ENCODE results near the gene SIRPG. TPM values are rescaled to one million over a fixed set of nuclear protein-coding genes. Genes with fewer than 3 reads are reported as not detected.

The SIRPG gene
- total RNA-seq, 1 donor from 2014 or later: not detected

- Mint-ChIP-seq H3K9me3 (ENCODE audit: unreplicated experiment) (no peaks in the 10 kb centered on the region), H3K27me3 (ENCODE audit: unreplicated experiment) (peaks cover 3% of the 10 kb centered on the region), H3K27ac (ENCODE audit: unreplicated experiment) (no peak overlapping the region), H3K4me3 (ENCODE audit: unreplicated experiment) (no peak overlapping the region), H3K4me1 (ENCODE audit: unreplicated experiment) (no peaks in the 10 kb centered on the region), H3K36me3 (ENCODE audit: unreplicated experiment) (no peaks in the 10 kb centered on the region)
- TF ChIP-seq CTCF (IDR thresholded peaks at IDR 0.05): no peak
- no peak for DNase-seq (ENCODE audit: extremely low spot score, unreplicated experiment)
These were observed 30.9 kb downstream of the SIRPG start for GRCh38 chr20:1626528-1627199.

- Mint-ChIP-seq H3K36me3 (ENCODE audit: unreplicated experiment) (no peaks in the 10 kb centered on the region), H3K4me3 (ENCODE audit: unreplicated experiment) (no peak overlapping the region), H3K27ac (ENCODE audit: unreplicated experiment) (no peak overlapping the region), H3K9me3 (ENCODE audit: unreplicated experiment) (no peaks in the 10 kb centered on the region), H3K27me3 (ENCODE audit: unreplicated experiment) (peaks cover 6% of the 10 kb centered on the region), H3K4me1 (ENCODE audit: unreplicated experiment) (no peaks in the 10 kb centered on the region)
- no peak for TF ChIP-seq CTCF (IDR thresholded peaks at IDR 0.05)
- no peak for DNase-seq (ENCODE audit: extremely low spot score, unreplicated experiment)
These were observed 32.4 kb downstream of the SIRPG start for GRCh38 chr20:1625083-1625690.

- TF ChIP-seq CTCF (IDR thresholded peaks at IDR 0.05): no peak
- peaks cover 6% of the 10 kb centered on the region for H3K27me3 Mint-ChIP-seq (ENCODE audit: unreplicated experiment)
- no peaks in the 10 kb centered on the region for H3K4me1 Mint-ChIP-seq (ENCODE audit: unreplicated experiment)
- no peak overlapping the region for H3K27ac Mint-ChIP-seq (ENCODE audit: unreplicated experiment)
- no peak for DNase-seq (ENCODE audit: extremely low spot score, unreplicated experiment)
- H3K36me3 Mint-ChIP-seq (ENCODE audit: unreplicated experiment): no peaks in the 10 kb centered on the region
- no peak overlapping the region for H3K4me3 Mint-ChIP-seq (ENCODE audit: unreplicated experiment)
- no peaks in the 10 kb centered on the region for H3K9me3 Mint-ChIP-seq (ENCODE audit: unreplicated experiment)
These were observed 33.9 kb downstream of the SIRPG start for GRCh38 chr20:1623501-1624205.

- Mint-ChIP-seq H3K4me1 (ENCODE audit: unreplicated experiment) (no peaks in the 10 kb centered on the region), H3K27me3 (ENCODE audit: unreplicated experiment) (peaks cover 6% of the 10 kb centered on the region), H3K36me3 (ENCODE audit: unreplicated experiment) (no peaks in the 10 kb centered on the region), H3K9me3 (ENCODE audit: unreplicated experiment) (no peaks in the 10 kb centered on the region), H3K4me3 (ENCODE audit: unreplicated experiment) (no peak overlapping the region), H3K27ac (ENCODE audit: unreplicated experiment) (no peak overlapping the region)
- no peak for DNase-seq (ENCODE audit: extremely low spot score, unreplicated experiment)
- no peak for TF ChIP-seq CTCF (IDR thresholded peaks at IDR 0.05)
These were observed 35.1 kb downstream of the SIRPG start for GRCh38 chr20:1622450-1622849.

- Mint-ChIP-seq H3K27ac (ENCODE audit: unreplicated experiment) (no peak overlapping the region), H3K4me1 (ENCODE audit: unreplicated experiment) (no peaks in the 10 kb centered on the region), H3K9me3 (ENCODE audit: unreplicated experiment) (no peaks in the 10 kb centered on the region), H3K27me3 (ENCODE audit: unreplicated experiment) (peaks cover 6% of the 10 kb centered on the region), H3K4me3 (ENCODE audit: unreplicated experiment) (no peak overlapping the region), H3K36me3 (ENCODE audit: unreplicated experiment) (no peaks in the 10 kb centered on the region)
- no peak for DNase-seq (ENCODE audit: extremely low spot score, unreplicated experiment)
- TF ChIP-seq CTCF (IDR thresholded peaks at IDR 0.05): no peak
These were observed 36.3 kb downstream of the SIRPG start for GRCh38 chr20:1621316-1621715.

Measured in osteocyte (in vitro differentiated cells).